B cell (primary cell): ENCODE data around the gene SKA3. TPM values are rescaled to one million over a fixed set of nuclear protein-coding genes. Genes with fewer than 3 reads are reported as not detected.

Experiments
- ATAC-seq: fragments of 200-7000 bp; cut with Tn5 transposase; one replicate; pipeline ENCODE4 v1.10.0; 2021; ENCODE audit warnings: low read depth, mild to moderate bottlenecking, moderate number of reproducible peaks, moderate library complexity
- CTCF ChIA-PET: fragments of 350-600 bp; sonication (Branson Sonifier 250); formaldehyde crosslinking; loops from one replicate; lab custom pipeline; 2021; ENCODE audit warnings: antibody characterized with exemption, inconsistent platforms; lab: Charles Lee
- POLR2A ChIA-PET: fragments of 350-600 bp; sonication (Branson Sonifier 250); formaldehyde crosslinking; loops from one replicate; lab custom pipeline; 2021; ENCODE audit warnings: antibody characterized with exemption; lab: Charles Lee
- DNase-seq: peaks from one replicate; pipeline ENCODE4 v3.0.0; 2013
- H2AFZ ChIP-seq: 2 replicates; pipeline ENCODE4 v1.6.1; 2012; ENCODE audit warnings: mild to moderate bottlenecking, low read depth, low read length; ENCODE audit not compliant: insufficient read depth, poor library complexity, severe bottlenecking
- H3K27ac ChIP-seq, 2 donors: 1 replicate in 1 of 2; 2 replicates in 1 of 2; pipeline ENCODE4 v1.5.1; 2012 to 2013; ENCODE audit warnings: low read length in 2 of 2, mild to moderate bottlenecking in 2 of 2, moderate library complexity in 1 of 2
- H3K27me3 ChIP-seq, 4 experiments: fragments of 200-600 bp in 1 of 4; sonication (generic) in 1 of 4; replicated peaks in 1 of 4; 1 replicate in 2 of 4; 2 replicates in 2 of 4; pipeline versions ENCODE4 v1.6.1 to v1.7.0; 2013 to 2016; ENCODE audit warnings: low read length in 3 of 4, mild to moderate bottlenecking in 2 of 4, mixed read lengths in 1 of 4, moderate library complexity in 1 of 4; ENCODE audit not compliant: insufficient read depth in 4 of 4, control insufficient read depth in 3 of 4; ENCODE audit errors: control extremely low read depth in 1 of 4
- H3K36me3 ChIP-seq, 2 experiments: replicated peaks in 1 of 2; 1 replicate in 1 of 2; 2 replicates in 1 of 2; pipeline versions ENCODE4 v1.6.1 to v1.7.1; 2013; ENCODE audit warnings: low read length in 1 of 2; ENCODE audit not compliant: insufficient read depth in 2 of 2, control insufficient read depth in 1 of 2; ENCODE audit errors: control extremely low read depth in 1 of 2, extremely low read depth in 1 of 2
- H3K4me1 ChIP-seq, 2 donors: fragments of 200-600 bp in 1 of 2; sonication (generic) in 1 of 2; 1 replicate in 1 of 2; 2 replicates in 1 of 2; pipeline versions ENCODE4 v1.5.1 to v1.6.1; 2013 to 2017; ENCODE audit warnings: low read length in 2 of 2; ENCODE audit not compliant: control insufficient read depth in 2 of 2, insufficient read depth in 2 of 2
- H3K4me2 ChIP-seq: replicated peaks from 2 replicates; pipeline ENCODE3; 2012; ENCODE audit warnings: mild to moderate bottlenecking, low read depth, low read length; ENCODE audit not compliant: poor library complexity, severe bottlenecking
- H3K4me3 ChIP-seq, 5 experiments: fragments of 200-600 bp in 1 of 5; sonication (generic) in 1 of 5; 1 replicate in 3 of 5; 2 replicates in 2 of 5; pipeline versions ENCODE4 v1.5.1 to v1.7.0; 2011 to 2016; ENCODE audit warnings: low read length in 4 of 5, mild to moderate bottlenecking in 4 of 5, low read depth in 2 of 5, control low read depth in 1 of 5, moderate library complexity in 1 of 5; ENCODE audit not compliant: insufficient read depth in 1 of 5; ENCODE audit errors: control extremely low read depth in 1 of 5, extremely low read depth in 1 of 5
- H3K79me2 ChIP-seq: fragments of 200-600 bp; sonication (generic); one replicate; pipeline ENCODE4 v1.6.0; 2016; ENCODE audit warnings: low read length; ENCODE audit not compliant: control insufficient read depth, insufficient read depth
- H3K9ac ChIP-seq: fragments of 200-600 bp; sonication (generic); 2 replicates; pipeline ENCODE4 v1.6.1; 2017; ENCODE audit warnings: mild to moderate bottlenecking, low read length, moderate library complexity
- H3K9me3 ChIP-seq, 3 donors: one replicate each; pipeline versions ENCODE4 v1.6.1 to v1.7.1; 2013; ENCODE audit warnings: low read length in 2 of 3; ENCODE audit not compliant: control insufficient read depth in 2 of 3, insufficient read depth in 1 of 3; ENCODE audit errors: control extremely low read depth in 1 of 3
- H4K20me1 ChIP-seq: 2 replicates; pipeline ENCODE4 v1.6.0; 2012; ENCODE audit warnings: mild to moderate bottlenecking, low read length; ENCODE audit not compliant: insufficient read depth, control insufficient read depth, poor library complexity, severe bottlenecking
- H3K27ac Mint-ChIP-seq: one replicate; pipeline ENCODE4 v1.8.0; 2021; ENCODE audit warnings: mixed read lengths
- H3K27me3 Mint-ChIP-seq: one replicate; pipeline ENCODE4 v1.8.0; 2021; ENCODE audit warnings: mixed read lengths
- H3K4me1 Mint-ChIP-seq: one replicate; pipeline ENCODE4 v1.8.0; 2021; ENCODE audit warnings: mixed read lengths
- H3K4me3 Mint-ChIP-seq: one replicate; pipeline ENCODE4 v1.8.0; 2021; ENCODE audit warnings: mixed read lengths
- H3K9me3 Mint-ChIP-seq: one replicate; pipeline ENCODE4 v1.8.0; 2022; ENCODE audit warnings: mixed read lengths; ENCODE audit not compliant: insufficient read depth
- EZH2 ChIP-seq: IDR thresholded peaks from 2 replicates; pipeline ENCODE4 v1.6.1; 2012; ENCODE audit warnings: borderline replicate concordance, low read depth, mild to moderate bottlenecking, moderate library complexity, low read length; ENCODE audit not compliant: insufficient read depth, poor library complexity, severe bottlenecking
- WGBS: methylation state at CpG from one replicate; pipeline ENCODE4 v1.1.5; 2013; ENCODE audit warnings: missing lambda C conversion rate; ENCODE audit not compliant: insufficient coverage; 5-methylcytosine and 5-hydroxymethylcytosine counted together
- intact Hi-C: fragments of 100-400 bp; cut with micrococcal nuclease; formaldehyde crosslinking; loops from one replicate; pipeline ENCODE4 v1.10.0; 2022
- polyA plus RNA-seq: library from polyadenylated mRNA; depleted of rRNA; stranded (reverse); fragments of >200 nt; gene quantifications from 2 replicates; pipeline ENCODE4 v1.2.3, GENCODE V29; 2012
- total RNA-seq, 2 donors: library from RNA; stranded (reverse); fragments of 120-200 nt in 1 of 2; gene quantifications; 1 replicate in 1 of 2; 2 replicates in 1 of 2; pipeline versions ENCODE4 v1.2.3 to v1.2.4, GENCODE V29; 2013 to 2022
- TF ChIP-seq, protein P1 (sequence below): fragments of 200-600 bp; IDR thresholded peaks from one replicate; pipeline ENCODE4 v1.8.0; 2022; ENCODE audit warnings: antibody characterized with exemption, mild to moderate bottlenecking

Gene SKA3
- total and polyA plus RNA-seq, 2 donors (not counting 1 experiment from before 2014, with no cell fraction given) = 0.07 to 0.20 TPM

DNA sequence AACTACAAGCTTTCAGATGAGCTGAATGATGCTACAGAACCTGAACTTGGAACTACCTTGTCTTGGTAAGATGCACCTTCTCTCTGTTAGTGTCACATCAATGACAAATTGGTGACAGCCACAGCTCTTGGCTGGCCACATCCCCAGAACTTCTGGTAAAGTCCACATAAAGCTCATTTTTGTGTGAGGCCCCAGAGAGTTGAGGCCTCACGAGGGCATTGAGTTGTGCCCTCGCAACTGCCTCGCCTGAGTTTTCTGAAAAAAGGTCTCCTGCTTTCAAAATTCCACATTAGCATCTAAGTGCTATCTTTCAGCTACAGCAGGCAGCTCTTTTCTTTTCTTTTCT, 42.7 kb upstream of the SKA3 start:
- Histone ChIP-seq H3K27me3 (no peaks in the 10 kb centered on the region), H3K27ac (no peak overlapping the region), H3K9me3 (peaks cover 0 to 4% (median 0%) of the 10 kb centered on the region in 3 donors), H3K36me3 (no peaks in the 10 kb centered on the region), H3K4me1 (no peaks in the 10 kb centered on the region), H3K9ac (no peak overlapping the region), H3K79me2 (no peaks in the 10 kb centered on the region), H3K4me2 (no peak overlapping the region), H4K20me1 (no peaks in the 10 kb centered on the region), H2AFZ (peak overlapping the region; percentile 48), H3K4me3 (no peak overlapping the region)
- WGBS = 3% methylated on average over 3 of the region's 3 CpGs
- Mint-ChIP-seq H3K4me1 (no peaks in the 10 kb centered on the region), H3K4me3 (no peak overlapping the region), H3K27ac (no peak overlapping the region), H3K27me3 (peaks cover 7% of the 10 kb centered on the region), H3K9me3 (peaks cover 4% of the 10 kb centered on the region)
- intact Hi-C loops = no loop called here
- POLR2A ChIA-PET = no interaction called here
- DNase-seq (no peak), ATAC-seq (no peak)
- TF ChIP-seq EZH2 = no peak
- TF ChIP-seq, protein P1, sequence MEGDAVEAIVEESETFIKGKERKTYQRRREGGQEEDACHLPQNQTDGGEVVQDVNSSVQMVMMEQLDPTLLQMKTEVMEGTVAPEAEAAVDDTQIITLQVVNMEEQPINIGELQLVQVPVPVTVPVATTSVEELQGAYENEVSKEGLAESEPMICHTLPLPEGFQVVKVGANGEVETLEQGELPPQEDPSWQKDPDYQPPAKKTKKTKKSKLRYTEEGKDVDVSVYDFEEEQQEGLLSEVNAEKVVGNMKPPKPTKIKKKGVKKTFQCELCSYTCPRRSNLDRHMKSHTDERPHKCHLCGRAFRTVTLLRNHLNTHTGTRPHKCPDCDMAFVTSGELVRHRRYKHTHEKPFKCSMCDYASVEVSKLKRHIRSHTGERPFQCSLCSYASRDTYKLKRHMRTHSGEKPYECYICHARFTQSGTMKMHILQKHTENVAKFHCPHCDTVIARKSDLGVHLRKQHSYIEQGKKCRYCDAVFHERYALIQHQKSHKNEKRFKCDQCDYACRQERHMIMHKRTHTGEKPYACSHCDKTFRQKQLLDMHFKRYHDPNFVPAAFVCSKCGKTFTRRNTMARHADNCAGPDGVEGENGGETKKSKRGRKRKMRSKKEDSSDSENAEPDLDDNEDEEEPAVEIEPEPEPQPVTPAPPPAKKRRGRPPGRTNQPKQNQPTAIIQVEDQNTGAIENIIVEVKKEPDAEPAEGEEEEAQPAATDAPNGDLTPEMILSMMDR = peak; percentile 26
- CTCF ChIA-PET = no interaction called here

DNA sequence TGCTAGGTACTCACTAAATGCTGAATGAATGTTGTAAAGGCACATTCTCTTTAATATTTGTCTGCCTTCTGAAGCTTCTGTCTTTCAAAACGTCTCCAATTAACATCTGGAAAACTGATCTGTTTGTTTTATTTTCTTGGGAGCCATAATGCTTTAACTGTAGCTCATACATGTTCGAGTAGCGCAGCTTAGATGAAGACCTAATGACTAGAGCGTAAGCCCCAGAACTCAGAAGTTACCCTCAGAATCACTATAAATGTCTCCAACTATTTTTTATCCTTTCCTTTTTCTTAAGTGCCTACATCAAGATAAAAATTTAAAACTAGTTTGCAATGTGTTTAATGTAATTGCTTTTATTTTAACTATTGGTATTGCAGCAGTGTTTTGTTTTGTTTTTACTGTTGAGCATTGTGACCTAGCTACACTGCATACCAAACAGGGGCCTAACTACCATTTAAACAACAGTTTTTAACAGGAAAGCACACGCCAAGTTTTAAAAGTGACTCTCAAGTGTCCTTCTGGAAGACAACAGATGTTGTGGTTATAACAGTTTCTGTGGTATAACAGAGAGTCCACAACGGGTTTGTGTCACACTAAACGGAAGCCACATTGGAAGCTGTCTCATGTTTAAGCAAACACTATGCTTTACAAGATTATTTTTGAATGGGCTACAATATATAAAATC, 42.1 kb upstream of the SKA3 start:
- peak overlapping the region; percentile 48 for H2AFZ ChIP-seq
- TF ChIP-seq EZH2 = no peak
- TF ChIP-seq, protein P1 = no peak
- H4K20me1 ChIP-seq = no peaks in the 10 kb centered on the region
- no peaks in the 10 kb centered on the region for H3K27me3 ChIP-seq
- intact Hi-C loops = no loop called here
- H3K9ac ChIP-seq = no peak overlapping the region
- H3K4me1 Mint-ChIP-seq = no peaks in the 10 kb centered on the region
- no peak for DNase-seq
- peaks cover 11% of the 10 kb centered on the region for H3K27me3 Mint-ChIP-seq
- no CpG with 5 or more reads among the region's 7 CpGs for WGBS
- H3K79me2 ChIP-seq = no peaks in the 10 kb centered on the region
- no peaks in the 10 kb centered on the region for H3K4me1 ChIP-seq
- no peak for ATAC-seq
- H3K4me2 ChIP-seq = no peak overlapping the region
- H3K27ac Mint-ChIP-seq = no peak overlapping the region
- H3K27ac ChIP-seq = no peak overlapping the region
- H3K9me3 ChIP-seq = peaks cover 0 to 4% (median 0%) of the 10 kb centered on the region in 3 donors
- H3K4me3 Mint-ChIP-seq = no peak overlapping the region
- peaks cover 4% of the 10 kb centered on the region for H3K9me3 Mint-ChIP-seq
- H3K36me3 ChIP-seq = no peaks in the 10 kb centered on the region
- CTCF ChIA-PET = interaction anchor here (0.5 kb wide), 1 partner anchor 281 kb away, joined by 3 read pairs; no protein-coding TSS in a partner anchor
- H3K4me3 ChIP-seq = no peak overlapping the region
- POLR2A ChIA-PET = no interaction called here
